ENCODE measurements around the gene TRPC4.

TRPC4 gene

DNA sequence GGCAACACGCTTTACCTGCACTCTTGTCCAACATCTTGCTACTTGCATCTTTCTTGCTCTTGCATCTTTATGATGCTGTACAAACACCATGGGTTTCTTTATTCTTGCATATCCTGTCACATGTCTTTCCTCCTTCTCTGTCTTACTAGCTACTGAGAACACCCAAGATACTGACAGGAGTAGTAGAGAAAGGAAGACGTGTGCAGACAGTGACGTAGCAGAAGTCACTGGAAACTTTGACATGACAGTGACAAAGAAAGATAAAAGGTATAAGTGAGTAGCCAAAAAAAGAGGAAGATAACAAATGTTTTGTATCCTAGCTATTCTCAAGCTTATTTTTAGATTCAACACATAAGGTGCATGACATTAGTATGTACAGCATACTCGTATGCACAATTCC lies 34.2 kb downstream of the TRPC4 start:
- TF ChIP-seq EGR1 (IDR thresholded peaks at IDR 0.05) (no peak), FOXM1 (IDR thresholded peaks at IDR 0.05; ENCODE audit: borderline replicate concordance, low read depth) (no peak)

GRCh38 chr13:37833411-37833810 lies 36.2 kb downstream of the TRPC4 start:
- TF ChIP-seq, protein P1, sequence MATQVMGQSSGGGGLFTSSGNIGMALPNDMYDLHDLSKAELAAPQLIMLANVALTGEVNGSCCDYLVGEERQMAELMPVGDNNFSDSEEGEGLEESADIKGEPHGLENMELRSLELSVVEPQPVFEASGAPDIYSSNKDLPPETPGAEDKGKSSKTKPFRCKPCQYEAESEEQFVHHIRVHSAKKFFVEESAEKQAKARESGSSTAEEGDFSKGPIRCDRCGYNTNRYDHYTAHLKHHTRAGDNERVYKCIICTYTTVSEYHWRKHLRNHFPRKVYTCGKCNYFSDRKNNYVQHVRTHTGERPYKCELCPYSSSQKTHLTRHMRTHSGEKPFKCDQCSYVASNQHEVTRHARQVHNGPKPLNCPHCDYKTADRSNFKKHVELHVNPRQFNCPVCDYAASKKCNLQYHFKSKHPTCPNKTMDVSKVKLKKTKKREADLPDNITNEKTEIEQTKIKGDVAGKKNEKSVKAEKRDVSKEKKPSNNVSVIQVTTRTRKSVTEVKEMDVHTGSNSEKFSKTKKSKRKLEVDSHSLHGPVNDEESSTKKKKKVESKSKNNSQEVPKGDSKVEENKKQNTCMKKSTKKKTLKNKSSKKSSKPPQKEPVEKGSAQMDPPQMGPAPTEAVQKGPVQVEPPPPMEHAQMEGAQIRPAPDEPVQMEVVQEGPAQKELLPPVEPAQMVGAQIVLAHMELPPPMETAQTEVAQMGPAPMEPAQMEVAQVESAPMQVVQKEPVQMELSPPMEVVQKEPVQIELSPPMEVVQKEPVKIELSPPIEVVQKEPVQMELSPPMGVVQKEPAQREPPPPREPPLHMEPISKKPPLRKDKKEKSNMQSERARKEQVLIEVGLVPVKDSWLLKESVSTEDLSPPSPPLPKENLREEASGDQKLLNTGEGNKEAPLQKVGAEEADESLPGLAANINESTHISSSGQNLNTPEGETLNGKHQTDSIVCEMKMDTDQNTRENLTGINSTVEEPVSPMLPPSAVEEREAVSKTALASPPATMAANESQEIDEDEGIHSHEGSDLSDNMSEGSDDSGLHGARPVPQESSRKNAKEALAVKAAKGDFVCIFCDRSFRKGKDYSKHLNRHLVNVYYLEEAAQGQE (IDR thresholded peaks at IDR 0.05; ENCODE audit: low read depth), result no peak
- TF ChIP-seq YY1 (IDR thresholded peaks at IDR 0.05; ENCODE audit: low read depth) (no peak), CREB1 (IDR thresholded peaks at IDR 0.05; ENCODE audit: low read depth) (no peak), ZBTB7A (IDR thresholded peaks at IDR 0.05; ENCODE audit: low read depth) (no peak), TCF12 (IDR thresholded peaks at IDR 0.05; ENCODE audit: low read depth) (no peak), TEAD4 (IDR thresholded peaks at IDR 0.05) (no peak), FOXM1 (IDR thresholded peaks at IDR 0.05; ENCODE audit: borderline replicate concordance, low read depth) (no peak), NFIC (IDR thresholded peaks at IDR 0.05) (no peak), EP300 (IDR thresholded peaks at IDR 0.05; ENCODE audit: borderline replicate concordance) (no peak), RAD21 (IDR thresholded peaks at IDR 0.05; ENCODE audit: low read depth) (no peak), CEBPB (IDR thresholded peaks at IDR 0.05) (no peak)
- TF ChIP-seq, protein P2, sequence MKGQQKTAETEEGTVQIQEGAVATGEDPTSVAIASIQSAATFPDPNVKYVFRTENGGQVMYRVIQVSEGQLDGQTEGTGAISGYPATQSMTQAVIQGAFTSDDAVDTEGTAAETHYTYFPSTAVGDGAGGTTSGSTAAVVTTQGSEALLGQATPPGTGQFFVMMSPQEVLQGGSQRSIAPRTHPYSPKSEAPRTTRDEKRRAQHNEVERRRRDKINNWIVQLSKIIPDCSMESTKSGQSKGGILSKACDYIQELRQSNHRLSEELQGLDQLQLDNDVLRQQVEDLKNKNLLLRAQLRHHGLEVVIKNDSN (IDR thresholded peaks at IDR 0.05), result no peak
- TF ChIP-seq, protein P3, sequence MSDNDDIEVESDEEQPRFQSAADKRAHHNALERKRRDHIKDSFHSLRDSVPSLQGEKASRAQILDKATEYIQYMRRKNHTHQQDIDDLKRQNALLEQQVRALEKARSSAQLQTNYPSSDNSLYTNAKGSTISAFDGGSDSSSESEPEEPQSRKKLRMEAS (IDR thresholded peaks at IDR 0.05), result no peak

DNA sequence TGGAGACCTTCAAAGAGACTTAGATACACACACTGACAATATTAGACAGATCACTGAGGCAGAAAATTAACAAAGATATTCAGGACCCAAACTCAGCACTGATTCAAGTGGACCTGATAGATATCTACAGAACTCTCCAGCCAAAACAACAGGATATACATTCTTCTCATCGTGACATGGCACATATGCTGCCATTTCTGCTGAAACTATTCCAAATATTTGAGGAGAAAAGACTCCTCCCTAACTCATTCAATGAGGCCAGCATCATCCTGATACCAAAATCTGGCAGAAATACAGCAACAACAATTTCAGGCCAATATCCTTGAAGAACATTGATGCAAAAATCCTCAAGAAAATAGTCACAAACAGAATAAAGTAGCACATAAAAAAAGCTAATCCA lies 53.3 kb downstream of the TRPC4 start:
- TF ChIP-seq, protein P3 (IDR thresholded peaks at IDR 0.05), result no peak
- TF ChIP-seq TCF12 (IDR thresholded peaks at IDR 0.05; ENCODE audit: low read depth), result no peak
- TF ChIP-seq, protein P1 (IDR thresholded peaks at IDR 0.05; ENCODE audit: low read depth), result no peak
- TF ChIP-seq TEAD4 (IDR thresholded peaks at IDR 0.05), result no peak
- no peak for TF ChIP-seq EGR1 (IDR thresholded peaks at IDR 0.05)
- TF ChIP-seq FOXM1 (IDR thresholded peaks at IDR 0.05; ENCODE audit: borderline replicate concordance, low read depth), result no peak
- TF ChIP-seq CREB1 (IDR thresholded peaks at IDR 0.05; ENCODE audit: low read depth), result no peak
- TF ChIP-seq YY1 (IDR thresholded peaks at IDR 0.05; ENCODE audit: low read depth), result no peak
- TF ChIP-seq NFIC (IDR thresholded peaks at IDR 0.05), result no peak
- TF ChIP-seq RAD21 (IDR thresholded peaks at IDR 0.05; ENCODE audit: low read depth), result no peak
- no peak for TF ChIP-seq CEBPB (IDR thresholded peaks at IDR 0.05)

GRCh38 chr13:37811441-37811840 lies 58.1 kb downstream of the TRPC4 start:
- TF ChIP-seq YY1 (IDR thresholded peaks at IDR 0.05; ENCODE audit: low read depth) (no peak), CEBPB (IDR thresholded peaks at IDR 0.05) (no peak), ZBTB7A (IDR thresholded peaks at IDR 0.05; ENCODE audit: low read depth) (no peak), TCF12 (IDR thresholded peaks at IDR 0.05; ENCODE audit: low read depth) (no peak), EGR1 (IDR thresholded peaks at IDR 0.05) (no peak), EP300 (IDR thresholded peaks at IDR 0.05; ENCODE audit: borderline replicate concordance) (no peak), CREB1 (IDR thresholded peaks at IDR 0.05; ENCODE audit: low read depth) (no peak), RAD21 (IDR thresholded peaks at IDR 0.05; ENCODE audit: low read depth) (no peak), TEAD4 (IDR thresholded peaks at IDR 0.05) (no peak), TAF1 (IDR thresholded peaks at IDR 0.05; ENCODE audit: low read depth) (no peak)
- TF ChIP-seq, protein P2 (IDR thresholded peaks at IDR 0.05), result no peak
- TF ChIP-seq, protein P1 (IDR thresholded peaks at IDR 0.05; ENCODE audit: low read depth), result no peak
- TF ChIP-seq, protein P3 (IDR thresholded peaks at IDR 0.05), result no peak

- TF ChIP-seq TCF12 (IDR thresholded peaks at IDR 0.05; ENCODE audit: low read depth) (no peak), YY1 (IDR thresholded peaks at IDR 0.05; ENCODE audit: low read depth) (no peak), EP300 (IDR thresholded peaks at IDR 0.05; ENCODE audit: borderline replicate concordance) (no peak), NFIC (IDR thresholded peaks at IDR 0.05) (no peak)
- TF ChIP-seq, protein P1 (IDR thresholded peaks at IDR 0.05; ENCODE audit: low read depth), result no peak
- TF ChIP-seq, protein P2 (IDR thresholded peaks at IDR 0.05), result no peak
Observed at GRCh38 chr13:37806666-37807065, 62.9 kb downstream of the TRPC4 start.
